K562 (cell line): ENCODE data around the gene TMEM100. TPM values are rescaled to one million over a fixed set of nuclear protein-coding genes. Genes with fewer than 3 reads are reported as not detected.

Source experiments
- ATAC-seq: fragments of 200-7000 bp; cut with Tn5 transposase; 3 replicates; pipeline ENCODE4 v1.9.1; 2020; ENCODE audit warnings: moderate library complexity
- BruUV-seq: library from RNA; stranded (reverse); fragments of 400-500 nt; replicated peaks from 2 replicates; lab custom pipeline; 2021; lab: Mats Ljungman, UMichigan
- CTCF ChIA-PET: fragments of 300-600 bp; formaldehyde crosslinking; extraction: SDS; loops from one replicate; lab custom pipeline; 2021; ENCODE audit warnings: low intra/inter-chr PET ratio; lab: Yijun Ruan, JAX
- POLR2A ChIA-PET: fragments of 300-600, 350-650 bp; sonication (Branson Sonifier 250); formaldehyde crosslinking; extraction: SDS; loops from one replicate; lab custom pipeline; 2021; ENCODE audit warnings: antibody characterized with exemption, inconsistent platforms; lab: Yijun Ruan, JAX
- DNase-seq, 4 experiments: peaks; one replicate each; pipeline versions ENCODE4 v3.0.0 to v3.0.0-alpha.2; 2011 to 2018; ENCODE audit warnings: low spot score in 3 of 4, mixed read lengths in 3 of 4; ENCODE audit errors: extremely low read depth in 1 of 4
- FAIRE-seq: peaks from 2 replicates; lab custom pipeline; 2011; peaks lifted over from hg19 to GRCh38; lab: Jason Lieb, UNC
- H2AFZ ChIP-seq: 2 replicates; pipeline ENCODE4 v1.6.0; 2011; ENCODE audit warnings: low read depth, low read length, control low read depth, inconsistent platforms
- H3K27ac ChIP-seq: fragments of 200-600 bp; 3 replicates; pipeline ENCODE4 v1.8.0; 2011; ENCODE audit warnings: low read depth, mild to moderate bottlenecking, control low read depth, inconsistent platforms, low read length, moderate library complexity, mixed read lengths; ENCODE audit errors: extremely low read depth
- H3K27me3 ChIP-seq, 2 experiments: fragments of 300-600 bp in 1 of 2; 2 replicates in 1 of 2; 3 replicates in 1 of 2; pipeline versions ENCODE4 v1.6.0 to v1.8.0; 2011; ENCODE audit warnings: inconsistent platforms in 2 of 2, low read length in 2 of 2, mild to moderate bottlenecking in 1 of 2, mixed read lengths in 1 of 2, moderate library complexity in 1 of 2; ENCODE audit not compliant: control insufficient read depth in 2 of 2, insufficient read depth in 2 of 2
- H3K36me3 ChIP-seq: fragments of 300-600 bp; 3 replicates; pipeline ENCODE4 v1.8.0; 2011; ENCODE audit warnings: mild to moderate bottlenecking, low read length, inconsistent platforms; ENCODE audit not compliant: control insufficient read depth, insufficient read depth
- H3K4me1 ChIP-seq, 2 experiments: fragments of 200-600 bp in 1 of 2; replicated peaks in 1 of 2; 2 replicates in 1 of 2; 3 replicates in 1 of 2; pipeline versions ENCODE4 v1.5.1 to v1.8.0; 2011; ENCODE audit warnings: inconsistent platforms in 2 of 2, low read length in 2 of 2, mild to moderate bottlenecking in 1 of 2, mixed read lengths in 1 of 2, moderate library complexity in 1 of 2; ENCODE audit not compliant: control insufficient read depth in 2 of 2, insufficient read depth in 2 of 2
- H3K4me2 ChIP-seq: 2 replicates; pipeline ENCODE4 v1.6.1; 2011; ENCODE audit warnings: low read length, control low read depth, inconsistent platforms, mixed read lengths; ENCODE audit not compliant: insufficient read depth
- H3K4me3 ChIP-seq: fragments of 200-600 bp; sonication (generic), shearing (Covaris generic); 2 replicates; pipeline ENCODE4 v1.5.1; 2016; ENCODE audit warnings: control low read depth, inconsistent platforms
- H3K79me2 ChIP-seq: fragments of 200-600 bp; 3 replicates; pipeline ENCODE4 v1.8.0; 2011; ENCODE audit warnings: low read length, inconsistent platforms; ENCODE audit not compliant: control insufficient read depth, insufficient read depth
- H3K9ac ChIP-seq, 2 experiments: 2 replicates each; pipeline versions ENCODE4 v1.6.0 to v1.6.1; 2011; ENCODE audit warnings: low read depth in 2 of 2, low read length in 2 of 2, control low read depth in 1 of 2, inconsistent platforms in 1 of 2, mild to moderate bottlenecking in 1 of 2, mixed read lengths in 1 of 2; ENCODE audit not compliant: insufficient read depth in 1 of 2
- H3K9me1 ChIP-seq: one replicate; pipeline ENCODE4 v1.6.0; 2011; ENCODE audit warnings: inconsistent platforms, mild to moderate bottlenecking, low read length, moderate library complexity; ENCODE audit not compliant: control insufficient read depth, insufficient read depth
- H3K9me3 ChIP-seq: replicated peaks from 2 replicates; pipeline ENCODE4 v1.5.1; 2011; ENCODE audit warnings: low read depth, low read length, inconsistent platforms; ENCODE audit not compliant: control insufficient read depth, insufficient read depth
- H4K20me1 ChIP-seq: replicated peaks from 2 replicates; pipeline ENCODE4 v1.6.1; 2011; ENCODE audit warnings: low read length, inconsistent platforms, mixed read lengths; ENCODE audit not compliant: control insufficient read depth, insufficient read depth
- CCNT2 ChIP-seq: IDR thresholded peaks from 2 replicates; pipeline ENCODE4 v1.6.1; 2011; ENCODE audit warnings: borderline replicate concordance, low read depth, mild to moderate bottlenecking, moderate library complexity, mixed read lengths, low read length; ENCODE audit not compliant: insufficient read length; ENCODE audit errors: extremely low read depth
- JUND ChIP-seq, 2 experiments: IDR thresholded peaks; 2 replicates in 1 of 2; 3 replicates in 1 of 2; pipeline ENCODE4 v1.6.1; 2011; ENCODE audit warnings: borderline replicate concordance in 2 of 2, low read depth in 2 of 2, low read length in 2 of 2, improper control_type of control experiment in 1 of 2, missing biosample characterization in 1 of 2, missing genetic modification characterization in 1 of 2, missing genetic modification reagents in 1 of 2
- SMC3 ChIP-seq: conservative IDR thresholded peaks from 2 replicates; pipeline ENCODE4 v1.6.1; 2011; ENCODE audit warnings: low read depth, low read length, improper control_type of control experiment; ENCODE audit not compliant: insufficient read depth
- ZFP36 ChIP-seq: fragments of 150-350 bp; IDR thresholded peaks from 2 replicates; pipeline ENCODE4 v1.6.1; 2018; ENCODE audit warnings: low read length, low read depth; ENCODE audit not compliant: partially characterized antibody
- WGBS: fragments of 100-300 bp; shearing (Covaris generic); methylation state at CpG from one replicate; pipeline ENCODE4 v1.1.6; 2016; ENCODE audit warnings: low coverage, mixed read lengths; ENCODE audit not compliant: insufficient coverage; ENCODE audit errors: missing lambda C conversion rate; 5-methylcytosine and 5-hydroxymethylcytosine counted together
- in situ Hi-C: fragments of 300-500 bp; cut with MboI; formaldehyde crosslinking; loops from 4 replicates; pipeline ENCODE4 v1.15.0; 2018; ENCODE audit warnings: inconsistent platforms, mixed read lengths
- intact Hi-C: fragments of 100-400 bp; cut with micrococcal nuclease; formaldehyde crosslinking; loops from 2 replicates; pipeline ENCODE4 v1.14.2; 2022
- polyA plus RNA-seq, 8 experiments: library from polyadenylated mRNA; depleted of rRNA in 4 of 8; stranded (reverse) in 5 of 8; unstranded in 3 of 8; fragments of >200 nt; fragmentation: Nextera tagmentation in 2 of 8; fragmentation: Illumina TruSeq in 1 of 8; extraction: Ambion mirVana in 2 of 8; extraction: Trizol in 1 of 8; gene quantifications; 2 replicates each; pipeline versions ENCODE4 v1.2.1 to v1.2.3, GENCODE V29; 2011 to 2014; ENCODE audit warnings: inconsistent platforms in 1 of 8, missing spikeins in 1 of 8
- total RNA-seq, 7 experiments: library from RNA; depleted of rRNA in 6 of 7; stranded (reverse); fragments of >200 nt in 6 of 7; fragmentation: Illumina TruSeq in 2 of 7; extraction: Trizol in 2 of 7; gene quantifications; 2 replicates each; pipeline versions ENCODE4 v1.2.1 to v1.2.3, GENCODE V29; 2011 to 2021; ENCODE audit warnings: low replicate concordance in 1 of 7

TMEM100 gene
- total and polyA plus RNA-seq, 9 of the 15 experiments (the other 6 are each of a cell fraction or from before 2014, with no cell fraction given): 0.12 to 0.50 (median 0.19) TPM

DNA sequence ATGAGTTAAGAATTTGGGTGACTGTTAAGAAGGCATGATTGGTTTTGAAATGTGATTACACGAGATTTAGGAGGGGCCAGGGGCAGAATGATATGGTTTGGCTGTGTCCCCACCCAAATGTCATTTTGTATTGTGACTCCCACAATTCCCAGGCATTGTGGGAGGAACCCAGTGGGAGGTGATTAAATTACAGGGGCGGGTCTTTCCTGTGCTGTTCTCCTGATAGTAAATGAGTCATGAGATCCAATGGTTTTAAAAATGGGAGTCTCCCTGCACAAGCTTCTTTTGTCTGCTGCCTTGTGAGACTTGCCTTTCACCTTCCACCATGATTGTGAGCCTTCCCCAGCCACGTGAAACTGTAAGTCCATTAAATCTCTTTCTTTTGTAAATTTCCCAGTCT is 34.6 kb downstream of the TMEM100 start:
- intact Hi-C loops: no loop called here
- no peak for TF ChIP-seq SMC3
- TF ChIP-seq JUND (IDR thresholded peaks at IDR 0.05; ENCODE audit: borderline replicate concordance, low read depth, low read length): peak; percentile 43; the same call in 1 of the 2 replicates
- TF ChIP-seq JUND (tag; IDR thresholded peaks at IDR 0.05; ENCODE audit: borderline replicate concordance, low read depth, low read length): no peak
- no peaks in the 10 kb centered on the region for H3K9me1 ChIP-seq
- H3K79me2 ChIP-seq: no peaks in the 10 kb centered on the region
- H3K9ac ChIP-seq: no peak overlapping the region
- FAIRE-seq (no peak), DNase-seq (peak in 1 of 4 experiments; percentile 6), ATAC-seq (no peak)
- H3K4me1 ChIP-seq: no peaks in the 10 kb centered on the region
- no peaks in the 10 kb centered on the region for H4K20me1 ChIP-seq
- no peak overlapping the region for H3K4me3 ChIP-seq
- in situ Hi-C loops: no loop called here
- H3K27ac ChIP-seq: no peak overlapping the region
- ChIA-PET CTCF (no interaction called here), POLR2A (interaction anchor here (0.6 kb wide), 1 partner anchor 18 kb away, joined by 3 read pairs; no protein-coding TSS in a partner anchor)
- H3K27me3 ChIP-seq: peaks cover under 1 to 3% of the 10 kb centered on the region in 2 experiments; a peak in 2 of 5 replicates
- H3K9me3 ChIP-seq: no peaks in the 10 kb centered on the region
- H2AFZ ChIP-seq: peak overlapping the region; percentile 7; the same call in 1 of the 2 replicates
- no peak overlapping the region for H3K4me2 ChIP-seq
- WGBS: 4% methylated on average over 3 of the region's 3 CpGs
- BruUV-seq: no TSS peak
- H3K36me3 ChIP-seq: no peaks in the 10 kb centered on the region

DNA sequence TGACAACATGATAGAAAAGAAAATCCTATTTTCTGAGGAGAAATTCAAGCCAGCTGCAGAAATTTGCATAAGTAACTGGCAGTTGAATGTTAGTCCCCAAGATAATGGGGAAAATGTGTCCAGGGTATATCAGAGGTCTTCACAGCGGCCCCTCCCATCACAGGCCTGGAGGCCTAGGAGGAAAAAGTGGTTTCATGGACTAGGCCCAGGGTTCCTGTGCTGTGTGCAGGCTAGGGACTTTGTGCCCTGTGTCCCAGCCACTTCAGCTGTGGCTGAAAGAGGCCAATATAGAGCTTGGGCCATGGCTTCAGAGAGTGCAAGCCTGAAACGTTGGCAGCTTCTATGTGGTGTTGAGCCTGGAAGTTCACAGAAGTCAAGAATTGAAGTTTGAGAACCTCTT is 35.6 kb downstream of the TMEM100 start:
- Histone ChIP-seq H3K9ac (no peak overlapping the region), H2AFZ (no peak overlapping the region), H4K20me1 (no peaks in the 10 kb centered on the region), H3K4me1 (no peaks in the 10 kb centered on the region), H3K4me3 (no peak overlapping the region), H3K36me3 (no peaks in the 10 kb centered on the region), H3K4me2 (no peak overlapping the region), H3K27ac (no peak overlapping the region), H3K9me3 (no peaks in the 10 kb centered on the region), H3K27me3 (peaks cover 3 to 6% of the 10 kb centered on the region in 2 experiments; a peak in 3 of 5 replicates), H3K9me1 (no peaks in the 10 kb centered on the region), H3K79me2 (no peaks in the 10 kb centered on the region)
- no peak for DNase-seq
- CTCF ChIA-PET: no interaction called here
- in situ Hi-C loops: no loop called here
- intact Hi-C loops: no loop called here
- no peak for ATAC-seq
- FAIRE-seq: no peak
- WGBS: 0% methylated on average over 1 of the region's 2 CpGs
- TF ChIP-seq ZFP36 (peak; percentile 69), CCNT2 (no peak)
- POLR2A ChIA-PET: interaction anchor here (1.3 kb wide), 1 partner anchor 10 kb away, joined by 3 read pairs; no protein-coding TSS in a partner anchor
- BruUV-seq: no TSS peak
